GM19238 (cell line): Measurements from ENCODE around the gene MED7.

Experiments used
- DNase-seq: peaks from one replicate; pipeline ENCODE4 v3.0.0; 2011; ENCODE audit warnings: low spot score; ENCODE audit not compliant: insufficient read length

The MED7 gene

DNA sequence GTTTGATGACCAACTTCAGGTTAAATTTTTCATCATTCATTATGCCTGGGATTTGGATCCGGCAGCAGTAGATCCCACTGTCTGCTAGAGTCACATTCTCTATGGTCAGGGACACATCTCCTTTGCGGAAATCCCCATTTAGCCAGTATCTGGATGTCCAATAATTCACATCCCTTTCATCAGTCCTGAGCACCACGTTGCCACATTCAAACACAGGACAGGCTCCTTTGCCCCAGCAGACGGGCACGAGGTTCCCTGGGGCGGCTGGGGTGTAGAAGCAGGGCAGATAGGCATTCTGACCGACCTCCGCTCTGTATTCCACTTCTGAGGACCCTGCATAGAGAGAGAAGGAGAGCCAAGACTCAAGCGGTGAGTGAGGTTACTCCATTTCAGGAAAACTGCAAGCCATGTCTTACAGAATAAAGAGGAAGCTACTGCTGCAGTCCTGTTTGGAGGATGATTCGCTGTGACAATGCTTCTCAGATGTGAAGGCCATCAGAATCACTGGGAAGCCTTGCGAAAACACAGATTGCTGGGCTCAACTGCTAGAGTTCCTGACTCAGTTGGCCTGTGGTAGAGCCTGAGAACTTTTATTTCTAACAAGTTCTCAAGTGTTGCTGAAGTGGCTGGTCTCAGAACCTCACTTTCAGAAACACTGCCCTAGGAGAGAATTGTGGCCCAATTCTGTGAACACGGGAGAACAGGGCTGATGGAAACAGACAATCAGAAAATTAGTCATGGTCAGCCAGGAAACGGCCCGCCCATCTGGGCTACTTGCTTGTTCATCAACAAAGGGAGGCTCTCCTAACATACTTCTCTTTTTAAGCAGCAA is 35.8 kb downstream of the MED7 start:
- no peak for DNase-seq

- no peak for DNase-seq
Measured at GRCh38 chr5:157100140-157100679, 42.5 kb downstream of the MED7 start.

DNA sequence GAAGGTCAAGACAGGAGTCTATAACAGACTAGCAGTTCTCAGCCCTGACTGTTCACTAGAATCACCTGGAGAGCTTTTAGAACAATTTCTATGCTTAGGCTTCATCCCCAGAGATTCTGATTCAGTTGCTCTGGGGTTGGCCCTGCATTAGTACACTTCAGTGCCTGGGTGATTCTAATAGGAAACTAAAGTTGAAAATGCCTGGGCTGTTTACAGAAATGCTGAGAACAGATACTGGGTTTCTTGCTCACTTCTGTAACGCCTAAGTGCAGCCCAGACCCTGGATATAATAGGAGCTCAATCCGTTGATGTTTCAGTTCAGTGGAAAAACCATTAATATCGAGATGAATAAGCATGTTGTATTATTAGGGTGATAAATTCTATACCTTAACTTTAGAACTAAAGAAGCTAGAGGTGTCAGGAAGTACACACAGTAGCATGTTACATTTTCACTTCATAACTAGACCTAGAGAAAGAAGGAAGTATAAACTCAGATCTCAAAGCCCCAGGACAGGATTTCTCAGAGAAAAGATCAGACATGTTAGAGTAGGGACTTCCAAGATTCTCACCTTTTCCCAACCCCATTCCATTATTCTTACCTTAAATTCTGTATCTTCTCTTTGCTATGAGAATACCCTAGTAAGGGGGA is 54.2 kb downstream of the MED7 start:
- DNase-seq, result no peak
